IMR-90 (cell line): ENCODE measurements around the gene RUNX2. TPM values are rescaled to one million over a fixed set of nuclear protein-coding genes. Genes with fewer than 3 reads are reported as not detected.

Experiments
- ATAC-seq: fragments of 200-7000 bp; cut with Tn5 transposase; 2 replicates; pipeline ENCODE4 v1.9.1; 2020; ENCODE audit warnings: low read depth, mild to moderate bottlenecking, moderate library complexity
- BruUV-seq: library from RNA; stranded (reverse); fragments of 400-500 nt; replicated peaks from 2 replicates; lab custom pipeline; 2021; lab: Mats Ljungman, UMichigan
- CTCF ChIA-PET: fragments of 300-600 bp; formaldehyde crosslinking; extraction: SDS; loops from one replicate; lab custom pipeline; 2021; ENCODE audit warnings: antibody characterized with exemption; lab: Yijun Ruan, JAX
- POLR2A ChIA-PET: fragments of 300-600 bp; sonication (Branson Sonifier 250); formaldehyde crosslinking; loops from one replicate; lab custom pipeline; 2022; ENCODE audit warnings: antibody characterized with exemption; ENCODE audit not compliant: unreplicated experiment; lab: Charles Lee
- DNase-seq: peaks from one replicate; pipeline ENCODE4 v3.0.0; 2013
- H2AFZ ChIP-seq: replicated peaks from 2 replicates; pipeline ENCODE3; 2013; ENCODE audit warnings: low read length, mild to moderate bottlenecking; ENCODE audit not compliant: poor library complexity
- H2AK5ac ChIP-seq: 2 replicates; pipeline ENCODE4 v1.6.1; 2013; ENCODE audit warnings: low read depth, low read length, inconsistent platforms
- H2AK9ac ChIP-seq: replicated peaks from 2 replicates; pipeline ENCODE3; 2013; ENCODE audit warnings: mild to moderate bottlenecking, low read depth, low read length, moderate library complexity; ENCODE audit not compliant: poor library complexity
- H2BK120ac ChIP-seq: 2 replicates; pipeline ENCODE4 v1.6.1; 2013; ENCODE audit warnings: low read depth, low read length, inconsistent platforms
- H2BK15ac ChIP-seq: 3 replicates; pipeline ENCODE4 v1.6.1; 2013; ENCODE audit warnings: low read depth, low read length, inconsistent platforms
- H2BK20ac ChIP-seq: 2 replicates; pipeline ENCODE4 v1.6.1; 2013; ENCODE audit warnings: low read depth, mild to moderate bottlenecking, inconsistent platforms, low read length, moderate library complexity
- H2BK5ac ChIP-seq: 2 replicates; pipeline ENCODE4 v1.6.1; 2013; ENCODE audit warnings: mild to moderate bottlenecking, low read depth, low read length, inconsistent platforms; ENCODE audit not compliant: poor library complexity, severe bottlenecking
- H3K14ac ChIP-seq: replicated peaks from 2 replicates; pipeline ENCODE4 v1.6.1; 2013; ENCODE audit warnings: low read depth, low read length, inconsistent platforms
- H3K18ac ChIP-seq: 2 replicates; pipeline ENCODE4 v1.6.1; 2013; ENCODE audit warnings: low read depth, low read length, control low read depth
- H3K23ac ChIP-seq: 2 replicates; pipeline ENCODE4 v1.6.1; 2013; ENCODE audit warnings: low read depth, low read length, inconsistent platforms
- H3K27ac ChIP-seq: 2 replicates; pipeline ENCODE4 v1.5.1; 2013; ENCODE audit warnings: mild to moderate bottlenecking, control low read depth, low read length; ENCODE audit not compliant: insufficient read depth
- H3K27me3 ChIP-seq: 2 replicates; pipeline ENCODE4 v1.6.1; 2013; ENCODE audit warnings: low read length; ENCODE audit not compliant: control insufficient read depth, insufficient read depth
- H3K36me3 ChIP-seq: 2 replicates; pipeline ENCODE4 v1.6.1; 2013; ENCODE audit warnings: low read length, mixed read lengths; ENCODE audit not compliant: control insufficient read depth, insufficient read depth
- H3K4ac ChIP-seq: 2 replicates; pipeline ENCODE4 v1.6.1; 2013; ENCODE audit warnings: low read depth, low read length, inconsistent platforms
- H3K4me1 ChIP-seq: 2 replicates; pipeline ENCODE4 v1.6.1; 2013; ENCODE audit warnings: low read length, mixed read lengths; ENCODE audit not compliant: control insufficient read depth, insufficient read depth
- H3K4me2 ChIP-seq: 2 replicates; pipeline ENCODE4 v1.6.1; 2013; ENCODE audit warnings: low read depth, mild to moderate bottlenecking, control low read depth, low read length, moderate library complexity
- H3K4me3 ChIP-seq: 2 replicates; pipeline ENCODE4 v1.5.1; 2013; ENCODE audit warnings: low read depth, mild to moderate bottlenecking, control low read depth, low read length, moderate library complexity; ENCODE audit not compliant: insufficient read depth
- H3K56ac ChIP-seq: 2 replicates; pipeline ENCODE4 v1.6.1; 2013; ENCODE audit warnings: low read length, inconsistent platforms; ENCODE audit not compliant: insufficient read depth; ENCODE audit errors: extremely low read depth
- H3K79me1 ChIP-seq, 2 experiments: 2 replicates each; pipeline ENCODE4 v1.6.1; 2013; ENCODE audit warnings: low read length in 2 of 2, inconsistent platforms in 1 of 2, low read depth in 1 of 2
- H3K9ac ChIP-seq: 2 replicates; pipeline ENCODE4 v1.6.1; 2013; ENCODE audit warnings: low read depth, low read length, control low read depth
- H3K9me1 ChIP-seq: 2 replicates; pipeline ENCODE4 v1.6.1; 2013; ENCODE audit warnings: low read length, inconsistent platforms; ENCODE audit not compliant: insufficient read depth
- H3K9me3 ChIP-seq: 2 replicates; pipeline ENCODE4 v1.6.1; 2013; ENCODE audit warnings: low read length; ENCODE audit not compliant: control insufficient read depth, insufficient read depth
- H4K20me1 ChIP-seq: 2 replicates; pipeline ENCODE4 v1.6.1; 2013; ENCODE audit warnings: low read length, inconsistent platforms; ENCODE audit not compliant: insufficient read depth
- H4K5ac ChIP-seq: 2 replicates; pipeline ENCODE4 v1.6.1; 2013; ENCODE audit warnings: mild to moderate bottlenecking, low read depth, low read length, control low read depth
- H4K8ac ChIP-seq, 2 experiments: 2 replicates each; pipeline ENCODE4 v1.6.1; 2013; ENCODE audit warnings: low read depth in 2 of 2, low read length in 2 of 2, control low read depth in 1 of 2, inconsistent platforms in 1 of 2
- H4K91ac ChIP-seq: 2 replicates; pipeline ENCODE4 v1.6.1; 2013; ENCODE audit warnings: low read depth, low read length, inconsistent platforms; ENCODE audit not compliant: insufficient read depth
- BHLHE40 ChIP-seq: fragments of 150-350 bp; IDR thresholded peaks from 2 replicates; pipeline ENCODE4 v1.6.1; 2016; ENCODE audit warnings: mild to moderate bottlenecking, low read depth, low read length
- MAFK ChIP-seq: IDR thresholded peaks from 2 replicates; pipeline ENCODE4 v1.6.1; 2012; ENCODE audit warnings: low read depth, low read length, improper control_type of control experiment
- MXI1 ChIP-seq: IDR thresholded peaks from 2 replicates; pipeline ENCODE4 v1.6.1; 2012; ENCODE audit warnings: low read depth, mild to moderate bottlenecking, low read length, moderate library complexity, borderline replicate concordance
- POLR2A ChIP-seq: IDR thresholded peaks from 2 replicates; pipeline ENCODE4 v1.6.1; 2012; ENCODE audit warnings: mild to moderate bottlenecking, low read depth, low read length
- WGBS, 2 experiments: methylation state at CpG; one replicate each; pipeline versions ENCODE4 v1.1.5 to v1.1.7; 2013; ENCODE audit warnings: missing lambda C conversion rate in 2 of 2; ENCODE audit not compliant: insufficient read length in 1 of 2; ENCODE audit errors: extremely low coverage in 2 of 2; 5-methylcytosine and 5-hydroxymethylcytosine counted together
- dilution Hi-C: fragments of 300-500 bp; cut with HindIII; formaldehyde crosslinking; loops from one replicate; pipeline ENCODE4 v1.14.3; 2018; ENCODE audit warnings: low sequenced_read_pairs; ENCODE audit not compliant: unreplicated experiment
- in situ Hi-C: fragments of 300-500 bp; cut with MboI; formaldehyde crosslinking; loops from 3 replicates; pipeline ENCODE4 v1.14.3; 2019; ENCODE audit warnings: low sequenced_read_pairs, inconsistent platforms, mixed read lengths
- intact Hi-C: fragments of 100-400 bp; cut with micrococcal nuclease; formaldehyde crosslinking; loops from 2 replicates; pipeline ENCODE4 v1.10.0; 2022
- polyA plus RNA-seq, 3 experiments: library from polyadenylated mRNA; depleted of rRNA; stranded (reverse); fragments of >200 nt; gene quantifications; 2 replicates each; pipeline ENCODE4 v1.2.3, GENCODE V29; 2012; ENCODE audit warnings: low replicate concordance in 1 of 3
- total RNA-seq: library from RNA; depleted of rRNA; stranded (reverse); fragments of >200 nt; gene quantifications from 2 replicates; pipeline ENCODE4 v1.2.3, GENCODE V29; 2012

Gene RUNX2
- total and polyA plus RNA-seq, 2 of the 4 experiments (the other 2 are of a cell fraction), result 2.3 to 4.7 TPM

GRCh38 chr6:45563041-45563440 lies 234.9 kb downstream of the RUNX2 start:
- Histone ChIP-seq H2BK15ac (no peak overlapping the region), H3K36me3 (no peaks in the 10 kb centered on the region), H3K27ac (no peak overlapping the region), H3K4me3 (no peak overlapping the region), H2AFZ (no peak overlapping the region), H3K56ac (no peak overlapping the region), H4K8ac (no peak overlapping the region), H2BK5ac (no peak overlapping the region), H4K91ac (no peak overlapping the region), H3K27me3 (no peaks in the 10 kb centered on the region), H3K9ac (no peak overlapping the region), H3K9me1 (peaks cover 2% of the 10 kb centered on the region; the same call in 1 of the 2 replicates), H2AK9ac (no peak overlapping the region), H4K5ac (no peak overlapping the region), H3K23ac (no peak overlapping the region), H2BK120ac (no peak overlapping the region), H3K9me3 (no peaks in the 10 kb centered on the region), H2BK20ac (no peak overlapping the region), H4K20me1 (no peaks in the 10 kb centered on the region), H3K4me1 (no peaks in the 10 kb centered on the region), H2AK5ac (no peak overlapping the region), H3K79me1 (no peaks in the 10 kb centered on the region), H3K4me2 (no peak overlapping the region), H3K18ac (no peak overlapping the region), H3K4ac (no peak overlapping the region), H3K14ac (no peak overlapping the region)
- DNase-seq (no peak), ATAC-seq (no peak)
- TF ChIP-seq POLR2A, result no peak
- no peak for TF ChIP-seq BHLHE40
- no peak for TF ChIP-seq MAFK
- no peak for TF ChIP-seq MXI1
- no TSS peak for BruUV-seq
- dilution Hi-C loops (no loop called here), intact Hi-C loops (no loop called here), in situ Hi-C loops (no loop called here)
- POLR2A ChIA-PET, result no interaction called here
- CTCF ChIA-PET, result no interaction called here
- WGBS, 2 experiments, result 33% methylated on average over 1 of the region's 7 CpGs; no CpG with 5 or more reads in 1 of the 2 experiments
